ENCODE results near the gene SULT2B1.
"Not testable (repeated sequence)": the region's sequence is repeated elsewhere in the genome, so short reads cannot be mapped to it uniquely, and the experiment has no call there.

The SULT2B1 gene

DNA sequence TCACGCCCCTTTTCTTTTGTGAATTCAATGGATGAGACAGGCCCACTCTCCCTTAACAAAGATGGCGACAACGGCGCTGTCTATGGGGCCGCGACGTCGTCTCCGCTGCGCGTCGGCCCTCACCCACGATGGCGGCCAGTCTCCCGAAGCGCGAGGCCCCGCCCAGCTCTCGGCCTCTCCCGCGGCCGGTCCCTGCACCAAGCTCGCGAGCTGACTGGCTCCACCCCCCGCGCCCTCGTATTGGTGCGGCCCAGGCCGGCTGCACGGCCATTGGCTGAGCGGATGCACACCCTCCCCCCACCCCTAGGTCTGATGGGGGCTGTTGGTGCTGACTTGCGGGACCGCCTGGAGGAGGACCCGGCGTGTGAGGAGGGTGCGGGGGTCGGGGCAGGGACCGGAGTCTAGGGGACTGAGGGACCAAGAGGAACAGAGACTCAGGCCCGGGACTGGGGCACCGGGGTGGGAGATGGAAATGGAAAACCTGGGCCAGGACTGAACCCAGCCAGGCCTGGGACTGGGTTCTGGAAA, 72.2 kb downstream of the SULT2B1 start:
- peak; percentile 99 for DNase-seq

DNA sequence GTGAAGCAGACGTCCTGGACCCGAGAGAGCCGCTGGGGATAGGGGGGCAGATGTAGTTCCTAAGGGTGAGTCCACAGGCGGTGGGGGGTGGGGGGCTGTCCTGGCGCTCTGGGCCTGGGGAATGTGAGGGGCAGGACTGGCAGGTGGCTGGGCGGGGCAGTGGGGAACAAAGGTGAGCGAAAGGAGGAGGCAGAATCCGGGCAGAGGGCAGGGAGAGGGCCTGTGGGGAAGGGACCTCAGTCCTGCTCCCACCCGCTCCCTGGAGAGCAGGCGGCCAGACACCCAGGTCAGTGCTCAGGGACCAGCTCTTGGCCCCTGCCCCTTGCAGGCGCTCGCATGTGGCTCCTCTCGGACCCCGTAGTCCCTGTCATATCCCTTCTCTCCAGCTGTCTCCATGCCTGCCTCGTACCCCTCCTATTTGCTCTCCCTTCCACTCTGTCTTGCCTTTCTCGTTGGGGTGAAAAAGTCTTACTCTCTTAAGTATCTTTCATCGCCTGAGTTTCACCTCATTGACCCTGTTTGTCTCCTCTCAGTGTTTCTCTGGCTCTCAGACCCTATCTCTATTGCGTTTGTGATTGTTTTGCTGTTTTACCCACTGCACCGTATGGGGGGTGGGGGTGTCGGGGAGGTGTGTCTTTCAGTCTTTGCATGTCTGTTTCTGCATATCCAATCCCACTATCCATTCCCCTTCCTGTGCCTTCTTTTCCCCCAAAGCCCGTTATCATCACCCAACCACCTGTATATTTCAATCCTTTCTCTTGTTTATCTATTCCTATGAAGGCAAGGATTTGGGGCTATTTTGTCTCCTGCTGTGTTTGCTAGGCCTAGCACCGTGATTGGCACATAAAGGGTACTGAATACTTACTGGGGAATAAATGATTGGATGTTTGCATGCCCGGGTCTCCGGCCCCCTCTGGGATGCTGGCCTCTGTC, 73.1 kb downstream of the SULT2B1 start:
- no peak for DNase-seq

DNA sequence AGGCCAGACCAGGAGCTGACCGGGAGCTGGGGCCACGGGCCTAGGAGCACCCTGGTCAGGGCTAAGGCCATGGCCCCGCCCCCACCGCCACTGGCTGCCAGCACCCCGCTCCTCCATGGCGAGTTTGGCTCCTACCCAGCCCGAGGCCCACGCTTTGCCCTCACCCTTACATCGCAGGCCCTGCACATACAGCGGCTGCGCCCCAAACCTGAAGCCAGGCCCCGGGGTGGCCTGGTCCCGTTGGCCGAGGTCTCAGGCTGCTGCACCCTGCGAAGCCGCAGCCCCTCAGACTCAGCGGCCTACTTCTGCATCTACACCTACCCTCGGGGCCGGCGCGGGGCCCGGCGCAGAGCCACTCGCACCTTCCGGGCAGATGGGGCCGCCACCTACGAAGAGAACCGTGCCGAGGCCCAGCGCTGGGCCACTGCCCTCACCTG, 73.9 kb downstream of the SULT2B1 start:
- no peak for DNase-seq

DNA sequence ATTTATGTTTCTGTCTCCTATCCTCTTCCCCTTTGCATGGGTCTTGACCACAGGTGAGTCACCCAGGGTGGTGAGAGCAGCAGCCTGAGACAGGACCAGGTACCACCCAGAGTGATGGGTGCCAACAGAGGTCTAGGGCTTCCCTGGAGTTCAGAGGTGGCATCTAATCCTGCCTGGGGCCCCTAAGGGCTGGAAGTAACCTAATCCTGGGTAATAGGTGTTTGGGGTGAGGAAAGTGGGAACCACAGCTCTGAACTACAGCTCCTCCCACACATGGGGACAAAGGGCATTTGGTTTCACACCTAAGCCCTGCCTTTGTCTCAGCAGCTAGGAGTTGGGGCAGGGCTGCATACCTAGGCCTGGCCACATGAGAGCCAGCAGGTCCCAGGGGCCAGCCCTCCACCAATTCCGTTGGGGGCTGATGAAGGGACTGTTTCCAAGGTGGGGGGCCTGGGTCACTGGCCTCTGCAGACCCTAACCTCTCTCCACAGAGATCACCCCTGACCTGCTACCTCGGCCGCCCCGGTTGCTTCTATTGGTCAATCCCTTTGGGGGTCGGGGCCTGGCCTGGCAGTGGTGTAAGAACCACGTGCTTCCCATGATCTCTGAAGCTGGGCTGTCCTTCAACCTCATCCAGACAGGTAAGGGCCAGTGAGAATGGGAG, 75.4 kb downstream of the SULT2B1 start:
- no peak for DNase-seq

DNA sequence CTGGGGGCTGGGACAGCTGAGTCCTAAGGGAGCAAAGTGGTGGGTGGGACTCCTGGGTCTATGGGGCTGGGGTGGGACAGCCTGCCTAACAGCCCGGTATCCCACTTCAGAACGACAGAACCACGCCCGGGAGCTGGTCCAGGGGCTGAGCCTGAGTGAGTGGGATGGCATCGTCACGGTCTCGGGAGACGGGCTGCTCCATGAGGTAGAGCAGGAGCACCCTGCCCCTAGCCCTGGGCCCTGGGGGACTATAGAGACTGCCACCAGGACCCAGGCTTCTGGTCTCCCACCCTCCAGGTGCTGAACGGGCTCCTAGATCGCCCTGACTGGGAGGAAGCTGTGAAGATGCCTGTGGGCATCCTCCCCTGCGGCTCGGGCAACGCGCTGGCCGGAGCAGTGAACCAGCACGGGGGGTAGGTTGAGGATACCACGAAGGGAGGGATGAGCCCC, 75.9 kb downstream of the SULT2B1 start:
- no peak for DNase-seq

DNA sequence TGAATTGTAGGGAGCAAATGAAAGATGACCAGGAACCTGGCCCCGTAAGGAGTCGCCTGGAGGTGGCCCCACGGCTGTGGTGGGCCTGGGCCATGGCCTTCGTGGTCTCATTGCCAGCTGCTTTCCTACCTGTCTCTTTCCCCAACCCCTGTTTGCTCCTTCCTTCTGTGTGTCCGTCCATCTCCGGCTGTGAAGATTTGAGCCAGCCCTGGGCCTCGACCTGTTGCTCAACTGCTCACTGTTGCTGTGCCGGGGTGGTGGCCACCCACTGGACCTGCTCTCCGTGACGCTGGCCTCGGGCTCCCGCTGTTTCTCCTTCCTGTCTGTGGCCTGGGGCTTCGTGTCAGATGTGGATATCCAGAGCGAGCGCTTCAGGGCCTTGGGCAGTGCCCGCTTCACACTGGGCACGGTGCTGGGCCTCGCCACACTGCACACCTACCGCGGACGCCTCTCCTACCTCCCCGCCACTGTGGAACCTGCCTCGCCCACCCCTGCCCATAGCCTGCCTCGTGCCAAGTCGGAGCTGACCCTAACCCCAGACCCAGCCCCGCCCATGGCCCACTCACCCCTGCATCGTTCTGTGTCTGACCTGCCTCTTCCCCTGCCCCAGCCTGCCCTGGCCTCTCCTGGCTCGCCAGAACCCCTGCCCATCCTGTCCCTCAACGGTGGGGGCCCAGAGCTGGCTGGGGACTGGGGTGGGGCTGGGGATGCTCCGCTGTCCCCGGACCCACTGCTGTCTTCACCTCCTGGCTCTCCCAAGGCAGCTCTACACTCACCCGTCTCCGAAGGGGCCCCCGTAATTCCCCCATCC, 76.7 kb downstream of the SULT2B1 start:
- no peak for DNase-seq

DNA sequence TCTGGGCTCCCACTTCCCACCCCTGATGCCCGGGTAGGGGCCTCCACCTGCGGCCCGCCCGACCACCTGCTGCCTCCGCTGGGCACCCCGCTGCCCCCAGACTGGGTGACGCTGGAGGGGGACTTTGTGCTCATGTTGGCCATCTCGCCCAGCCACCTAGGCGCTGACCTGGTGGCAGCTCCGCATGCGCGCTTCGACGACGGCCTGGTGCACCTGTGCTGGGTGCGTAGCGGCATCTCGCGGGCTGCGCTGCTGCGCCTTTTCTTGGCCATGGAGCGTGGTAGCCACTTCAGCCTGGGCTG, 77.3 kb downstream of the SULT2B1 start:
- DNase-seq: no peak

DNA sequence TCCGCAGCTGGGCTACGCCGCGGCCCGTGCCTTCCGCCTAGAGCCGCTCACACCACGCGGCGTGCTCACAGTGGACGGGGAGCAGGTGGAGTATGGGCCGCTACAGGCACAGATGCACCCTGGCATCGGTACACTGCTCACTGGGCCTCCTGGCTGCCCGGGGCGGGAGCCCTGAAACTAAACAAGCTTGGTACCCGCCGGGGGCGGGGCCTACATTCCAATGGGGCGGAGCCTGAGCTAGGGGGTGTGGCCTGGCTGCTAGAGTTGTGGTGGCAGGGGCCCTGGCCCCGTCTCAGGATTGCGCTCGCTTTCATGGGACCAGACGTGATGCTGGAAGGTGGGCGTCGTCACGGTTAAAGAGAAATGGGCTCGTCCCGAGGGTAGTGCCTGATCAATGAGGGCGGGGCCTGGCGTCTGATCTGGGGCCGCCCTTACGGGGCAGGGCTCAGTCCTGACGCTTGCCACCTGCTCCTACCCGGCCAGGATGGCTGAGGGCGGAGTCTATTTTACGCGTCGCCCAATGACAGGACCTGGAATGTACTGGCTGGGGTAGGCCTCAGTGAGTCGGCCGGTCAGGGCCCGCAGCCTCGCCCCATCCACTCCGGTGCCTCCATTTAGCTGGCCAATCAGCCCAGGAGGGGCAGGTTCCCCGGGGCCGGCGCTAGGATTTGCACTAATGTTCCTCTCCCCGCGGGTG, 77.8 kb downstream of the SULT2B1 start:
- no peak for DNase-seq

DNA sequence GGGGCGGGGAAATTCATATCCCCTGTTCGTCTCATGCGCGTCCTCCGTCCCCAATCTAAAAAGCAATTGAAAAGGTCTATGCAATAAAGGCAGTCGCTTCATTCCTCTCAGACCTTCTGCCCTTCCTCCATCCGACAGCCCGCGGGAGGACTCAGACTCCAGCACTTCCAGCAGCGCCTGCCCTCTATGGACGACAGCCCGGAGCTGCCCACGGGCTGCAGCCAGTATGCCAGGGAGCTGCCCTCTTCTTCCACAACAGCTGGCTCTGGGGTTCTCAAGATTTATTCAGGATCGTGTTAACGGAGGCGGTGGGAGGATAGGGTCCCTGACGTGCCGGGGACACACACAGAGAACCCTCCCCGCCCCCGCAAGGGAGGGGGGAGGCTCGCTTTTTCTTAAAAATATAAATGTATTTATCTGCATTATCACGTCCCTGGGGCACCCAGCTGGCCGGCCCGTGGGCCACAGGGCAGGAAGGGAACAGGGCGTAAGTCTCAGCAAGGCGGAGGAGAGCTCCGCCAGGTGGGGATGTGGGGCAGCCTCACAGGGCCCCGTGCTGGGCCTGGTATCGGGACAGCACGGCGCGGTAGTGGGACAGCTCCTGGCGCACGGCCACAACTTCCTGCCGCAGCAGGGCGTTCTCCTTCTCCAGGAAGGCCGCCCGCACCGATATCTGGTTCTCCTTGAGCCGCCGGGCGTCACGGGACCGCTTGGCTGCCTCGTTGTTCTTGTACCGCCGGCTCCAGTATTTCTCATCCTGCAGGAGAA, 78.5 kb downstream of the SULT2B1 start:
- DNase-seq: no peak

DNA sequence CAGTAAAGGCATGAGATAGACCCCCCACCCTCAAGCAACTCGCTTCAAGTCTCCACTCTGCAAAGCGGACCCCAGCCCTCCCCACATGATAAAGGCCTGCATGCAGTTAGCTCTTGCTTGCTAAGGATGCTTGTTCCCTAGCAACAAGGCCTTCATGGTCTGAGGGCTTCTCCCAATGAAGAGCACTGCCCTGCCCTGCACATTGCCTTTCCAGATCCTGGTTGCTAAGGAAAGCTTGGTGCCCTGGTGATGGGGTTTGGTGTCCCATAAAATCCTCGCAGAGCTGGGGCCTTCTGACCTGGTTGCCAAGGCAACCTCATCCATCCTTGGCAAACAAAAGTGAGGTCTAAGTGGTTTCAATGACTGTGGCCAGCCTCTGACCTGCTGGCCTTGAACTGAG, 79.3 kb downstream of the SULT2B1 start:
- no peak for DNase-seq

DNA sequence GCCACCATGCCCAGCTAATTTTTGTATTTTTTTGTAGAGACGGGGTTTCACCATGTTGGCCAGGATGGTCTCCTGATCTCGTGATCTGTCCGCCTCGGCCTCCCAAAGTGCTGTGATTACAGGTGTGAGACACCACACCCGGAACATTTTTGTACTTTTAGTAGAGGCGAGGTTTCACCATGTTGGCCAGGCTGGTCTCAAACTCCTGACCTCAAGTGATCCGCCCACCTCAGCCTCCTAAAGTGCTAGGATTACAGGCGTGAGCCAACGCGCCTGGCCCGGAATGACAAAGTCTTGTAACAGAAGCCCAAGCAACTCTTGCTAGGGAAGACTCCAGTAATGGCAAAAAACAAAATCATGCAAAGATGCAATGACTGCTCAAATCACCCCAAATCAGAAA, 80.3 kb downstream of the SULT2B1 start:
- DNase-seq: not testable (repeated sequence)

DNA sequence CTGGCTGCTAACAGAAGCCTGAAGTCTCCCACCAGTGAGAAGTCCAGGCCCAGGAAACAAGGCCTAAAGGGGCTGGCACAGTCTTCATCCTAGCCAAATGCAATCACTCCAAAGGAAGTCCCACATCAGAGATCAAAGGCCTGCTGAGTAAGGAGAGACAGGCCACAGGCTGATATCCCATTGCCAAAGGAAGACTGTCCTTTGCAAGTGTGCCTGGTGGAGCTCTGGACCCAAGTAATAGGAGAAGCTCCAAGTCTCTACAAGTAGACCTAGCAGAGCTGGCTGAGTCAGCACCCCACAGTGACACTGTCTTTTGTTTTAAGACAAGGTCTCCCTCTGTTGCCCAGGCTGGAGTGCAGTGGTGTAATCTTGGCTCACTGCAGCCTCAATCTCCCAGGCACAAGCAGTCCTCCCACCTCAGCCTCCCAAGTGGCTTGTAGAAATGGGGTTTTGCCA, 80.7 kb downstream of the SULT2B1 start:
- DNase-seq: no peak

DNA sequence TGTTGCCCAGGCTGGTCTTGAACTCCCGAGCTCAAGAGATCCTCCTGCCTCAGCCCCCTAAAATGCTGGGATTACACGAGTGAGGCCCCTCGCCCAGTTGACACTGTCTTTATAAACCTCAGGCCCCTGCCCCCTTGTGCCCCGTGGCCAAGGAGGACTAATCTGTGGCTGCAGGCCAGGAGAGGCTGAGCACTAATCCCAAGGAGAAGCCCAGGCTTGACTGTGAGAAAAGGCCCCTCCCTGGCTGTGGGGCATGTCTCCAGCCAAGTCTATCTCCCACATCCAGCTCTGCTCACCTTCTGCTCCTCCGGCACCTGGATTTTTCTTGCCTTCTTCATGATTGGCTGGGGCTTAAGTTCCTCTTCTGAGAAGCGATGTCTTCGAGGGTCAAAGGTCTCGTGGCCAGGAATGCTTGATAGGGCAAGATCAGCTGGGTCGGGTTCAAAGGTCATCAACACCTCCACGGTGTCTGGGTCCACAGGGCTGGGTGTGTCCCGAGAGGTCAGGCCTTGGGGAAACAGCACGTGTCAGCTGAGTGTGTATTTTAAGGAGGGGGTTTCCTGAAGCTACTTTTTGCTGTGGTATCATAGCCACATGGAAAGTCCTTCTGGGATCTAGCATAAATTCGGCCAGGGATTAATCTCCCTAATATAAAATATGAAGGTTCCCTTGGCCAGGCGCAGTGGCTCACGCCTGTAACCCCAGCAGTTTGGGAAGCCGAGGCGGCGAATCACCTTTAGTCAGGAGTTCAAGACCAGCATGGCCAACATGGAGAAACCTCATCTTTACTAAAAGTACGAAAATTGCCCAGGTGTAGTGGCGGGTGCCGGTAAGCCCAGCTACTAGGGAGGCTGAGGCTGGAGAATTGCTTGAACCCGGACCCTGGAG, 81.4 kb downstream of the SULT2B1 start:
- DNase-seq: no peak

DNA sequence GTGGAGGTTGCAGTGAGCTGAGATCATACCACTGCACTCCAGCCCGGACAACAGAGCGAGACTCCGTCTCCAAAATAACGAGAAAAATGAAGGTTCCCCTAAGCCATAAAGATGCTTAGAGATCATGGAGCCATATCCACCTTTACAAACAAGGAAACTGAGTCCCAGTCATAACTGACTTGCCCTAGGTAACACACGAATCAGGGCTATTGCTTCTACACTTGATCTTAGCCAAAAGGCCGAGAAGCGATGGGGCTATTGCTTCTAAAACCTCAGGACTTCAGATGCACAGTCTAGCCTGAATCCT, 82.0 kb downstream of the SULT2B1 start:
- DNase-seq: no peak

DNA sequence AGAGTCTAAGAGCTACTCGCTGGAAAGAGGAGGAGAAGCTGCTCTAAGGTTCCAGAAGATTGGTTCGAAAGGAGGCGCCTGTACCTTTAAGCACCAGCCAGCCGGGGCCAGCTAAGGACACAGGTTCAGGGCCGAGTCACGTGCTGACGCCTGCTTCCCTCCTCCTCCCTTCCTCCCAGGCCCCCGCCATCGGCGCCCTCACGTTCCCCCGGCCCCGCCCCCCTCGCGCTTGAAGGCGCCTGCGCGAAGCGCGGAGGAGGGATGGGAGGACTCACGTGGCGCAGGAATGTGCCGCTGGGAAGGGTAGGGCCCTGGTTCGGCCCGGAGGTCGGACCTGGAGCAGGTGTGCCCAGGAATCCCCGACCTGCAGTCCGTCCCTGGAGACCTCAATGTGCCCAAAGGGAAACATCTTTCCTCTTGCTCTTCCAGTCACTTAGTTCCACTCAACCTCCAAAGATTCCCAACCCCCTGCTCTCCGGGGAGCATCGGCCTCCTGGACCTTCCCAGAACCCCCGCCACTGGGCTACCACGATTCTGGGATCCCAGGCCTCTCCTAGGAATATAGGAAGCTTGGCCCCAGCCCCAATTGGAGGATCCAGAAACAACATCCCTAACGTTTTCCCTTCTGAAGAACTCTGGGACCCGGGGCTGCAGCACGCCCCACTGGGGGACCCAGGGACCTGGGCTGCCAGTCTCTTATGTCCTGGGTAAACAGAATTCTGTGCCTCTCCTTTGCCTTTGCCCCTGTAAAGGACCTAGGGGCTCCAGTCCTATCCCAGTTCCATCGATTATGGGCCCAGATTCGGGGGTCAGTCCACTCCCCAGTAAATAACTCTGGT, 82.7 kb downstream of the SULT2B1 start:
- peak; percentile 94 for DNase-seq

DNA sequence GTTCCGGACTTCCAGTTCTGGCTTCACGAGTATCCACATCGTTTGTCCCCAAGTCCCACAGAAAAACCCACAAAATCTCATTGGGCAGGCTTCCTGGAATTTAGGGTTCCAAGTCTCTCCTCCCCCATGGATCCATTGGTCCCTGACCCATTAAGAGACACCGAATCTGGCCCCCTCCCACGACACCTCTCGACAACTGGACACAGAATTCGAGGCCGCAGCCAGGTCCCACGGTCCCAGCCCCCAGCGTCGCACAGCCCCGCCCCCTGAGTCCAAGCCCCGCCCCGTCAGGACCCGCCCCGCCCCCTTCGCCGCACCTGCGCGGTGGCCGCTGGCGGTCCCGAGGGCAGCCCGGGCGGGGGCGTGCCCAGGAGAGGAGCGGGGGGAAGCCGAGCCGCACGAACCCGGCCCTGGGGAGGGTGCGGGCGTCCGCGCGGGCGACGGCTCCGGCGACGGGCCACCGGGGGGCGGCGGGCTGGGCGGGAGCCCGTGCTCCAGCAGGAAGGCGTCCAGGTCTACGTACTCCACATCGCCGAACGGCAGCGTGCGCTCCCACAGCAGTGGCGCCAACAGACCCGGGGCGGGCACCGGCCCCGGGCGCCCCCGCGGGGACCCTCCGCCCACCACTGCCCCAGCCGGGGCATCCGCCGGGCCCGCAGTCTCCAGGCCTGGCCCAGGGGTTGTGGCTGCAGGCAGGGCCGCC, 83.4 kb downstream of the SULT2B1 start:
- DNase-seq: peak; percentile 76

DNA sequence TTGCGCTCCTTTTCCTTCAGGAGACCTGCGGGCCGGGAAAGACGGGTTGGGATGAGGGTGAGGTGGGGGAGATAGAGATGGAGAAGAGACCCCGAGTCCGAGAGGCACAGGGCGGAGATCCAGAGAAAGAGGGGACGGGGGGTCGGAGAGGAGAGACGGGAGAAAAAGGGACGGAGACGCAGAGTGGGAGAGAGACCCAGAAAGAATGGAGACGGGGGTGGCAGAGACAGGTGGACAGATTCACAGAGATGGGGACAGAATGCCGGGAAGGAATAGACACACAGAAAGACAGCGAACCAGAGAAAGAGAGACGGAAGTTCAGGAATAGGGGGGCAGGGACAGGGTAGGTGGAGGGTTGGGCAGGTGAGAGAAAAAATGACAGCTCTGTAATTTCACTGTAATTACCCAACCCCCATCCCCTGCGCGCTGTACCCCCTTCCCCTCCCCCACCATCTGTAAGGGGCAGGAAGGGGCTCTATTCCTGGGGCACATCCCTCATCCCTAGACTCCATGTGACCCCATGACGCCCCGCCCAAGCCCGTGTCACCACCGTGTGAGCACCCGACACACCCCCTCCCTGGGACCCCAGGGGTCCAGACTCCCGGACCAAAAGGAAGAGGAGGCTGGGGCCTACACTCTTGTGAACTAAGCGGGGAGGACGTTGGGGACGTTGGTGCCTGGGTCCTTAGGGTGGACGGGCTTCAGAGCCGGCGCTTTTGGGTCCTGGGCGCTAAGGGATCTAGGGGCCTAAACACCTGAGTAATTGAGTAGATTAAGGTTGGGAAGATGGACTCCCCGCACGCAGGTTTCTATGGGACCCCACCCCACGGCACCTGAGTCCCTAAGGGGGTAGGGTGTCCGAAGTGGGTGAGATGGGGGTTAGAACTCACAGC, 84.2 kb downstream of the SULT2B1 start:
- DNase-seq: no peak

DNA sequence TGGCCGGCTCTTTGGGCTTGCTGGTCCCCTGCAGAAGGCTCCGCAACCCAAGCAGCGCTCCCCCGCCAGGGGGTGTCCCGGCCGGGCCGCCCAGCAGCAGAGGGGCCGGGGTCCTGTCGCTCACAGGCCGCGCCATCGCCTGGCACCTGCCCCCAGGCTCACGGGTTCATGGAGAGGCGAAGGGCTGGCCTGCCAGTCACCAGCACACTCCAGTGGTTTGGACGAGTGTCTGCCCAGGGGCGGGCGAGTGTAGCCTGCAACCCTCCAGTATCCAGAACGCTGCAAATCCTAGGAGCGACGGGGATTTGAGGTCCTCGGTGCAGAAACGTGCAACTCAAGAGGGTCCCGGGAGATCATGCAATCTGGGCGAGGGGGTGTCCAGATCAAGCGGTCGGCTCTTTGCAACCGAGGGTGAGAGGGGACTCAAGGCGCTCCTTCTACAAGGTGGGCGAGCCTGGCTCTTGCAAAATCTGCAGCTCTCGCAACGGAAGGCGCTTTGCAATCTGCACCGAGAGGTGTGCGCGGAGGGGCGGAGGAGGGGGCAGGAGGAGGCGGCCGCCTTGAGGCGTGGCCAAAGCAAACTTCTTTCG, 85.0 kb downstream of the SULT2B1 start, which contains the start of gene DBP:
Gene DBP, minus strand, starts transcription at position 521 of the 590 bp plus-strand sequence. Its CDS starts 385 bp downstream, at position 136.
- no peak for DNase-seq

All from stimulated activated CD4-positive, alpha-beta T cell treated with anti-CD3 and anti-CD28 coated beads, Interleukin-4, amount 100 ng/mL, for 1 hour (primary cell).